Cerebellar cortex (tissue), 1 donor: ENCODE data around the gene DOLPP1.
"Not testable (repeated sequence)": the region's sequence is repeated elsewhere in the genome, so short reads cannot be mapped to it uniquely, and the experiment has no call there.

ENCODE experiments used
- DNase-seq: peaks from one replicate; pipeline ENCODE4 v3.0.0-alpha.2; 2015; ENCODE audit warnings: low spot score

Gene DOLPP1

DNA sequence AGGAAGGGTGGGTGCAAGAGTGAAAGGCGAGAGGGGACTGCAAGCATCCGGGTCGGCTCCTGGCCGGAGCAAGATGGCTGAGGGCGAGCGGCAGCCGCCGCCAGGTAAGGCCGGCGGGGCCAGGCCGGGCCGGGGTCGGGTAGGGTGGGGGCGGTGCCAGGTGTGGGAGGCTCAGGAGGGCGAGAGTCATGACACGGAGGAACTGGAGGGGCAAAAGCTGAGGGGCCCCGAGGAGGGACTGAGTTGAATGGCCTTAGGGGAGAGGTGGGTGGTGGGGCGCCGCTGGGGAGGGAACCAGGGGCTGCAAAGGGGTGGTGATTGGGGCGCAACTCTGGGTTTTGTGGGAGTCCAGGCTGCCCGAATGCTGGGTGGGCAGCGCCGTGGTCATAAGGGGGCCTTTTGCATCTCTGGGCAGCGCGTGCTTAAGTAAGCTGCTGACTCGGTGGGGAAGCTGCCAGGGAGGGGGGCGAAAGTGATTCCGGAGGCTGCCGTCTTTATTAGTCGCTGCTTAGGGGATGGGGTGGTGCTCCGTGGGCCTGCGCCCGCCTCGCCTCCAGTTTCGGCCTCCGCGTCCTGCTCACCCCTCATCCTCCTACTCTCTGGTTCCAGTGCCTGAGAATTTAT, 30.7 kb downstream of the DOLPP1 start:
- peak; percentile 39 for DNase-seq

DNA sequence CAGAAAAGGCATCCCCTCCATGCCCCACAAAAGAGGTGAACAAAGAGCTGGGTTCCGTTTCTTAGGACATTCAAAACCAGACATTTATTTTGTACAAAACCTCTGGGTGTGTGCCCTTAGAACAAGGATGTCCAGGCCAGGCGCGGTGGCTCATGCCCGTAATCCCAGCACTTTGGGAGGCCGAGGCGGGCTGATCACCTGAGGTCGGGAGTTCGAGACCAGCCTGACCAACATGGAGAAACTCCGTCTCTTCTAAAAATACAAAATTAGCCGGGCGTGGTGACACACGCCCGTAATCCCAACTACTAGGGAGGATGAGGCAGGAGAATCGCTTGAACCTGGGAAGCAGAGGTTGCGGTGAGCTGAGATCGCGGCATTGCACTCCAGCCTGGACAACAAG, 31.6 kb downstream of the DOLPP1 start:
- DNase-seq = not testable (repeated sequence)

GRCh38 chr9:129113645-129114304, 32.9 kb downstream of the DOLPP1 start:
- DNase-seq = no peak

- no peak for DNase-seq
Observed at GRCh38 chr9:129118799-129119198, 37.9 kb downstream of the DOLPP1 start.

DNA sequence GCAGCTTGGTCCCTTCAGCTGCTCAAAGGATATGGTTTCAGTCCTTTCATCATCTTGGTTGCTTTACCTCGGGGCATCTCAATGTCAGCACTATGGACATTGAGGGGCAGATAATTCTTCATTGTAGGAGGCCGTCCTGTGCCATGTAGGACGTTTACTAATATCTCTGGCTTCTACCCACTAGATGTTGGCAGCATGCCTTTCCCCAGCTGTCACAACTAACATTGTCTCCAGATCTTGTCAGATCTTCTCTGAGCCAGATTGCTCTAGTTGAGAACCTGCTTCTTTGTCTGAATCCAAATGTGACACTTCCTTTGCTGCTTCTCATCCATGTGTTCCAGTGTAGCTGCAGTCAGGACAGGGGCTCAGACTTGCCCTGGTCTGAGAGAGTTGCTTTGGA, 40.6 kb downstream of the DOLPP1 start:
- peak; percentile 65 for DNase-seq

- no peak for DNase-seq
Observed at GRCh38 chr9:129122133-129122532, 41.2 kb downstream of the DOLPP1 start.

- not testable (repeated sequence) for DNase-seq
Observed at GRCh38 chr9:129122976-129123375, 42.1 kb downstream of the DOLPP1 start.

GRCh38 chr9:129124506-129125069, 43.7 kb downstream of the DOLPP1 start:
- no peak for DNase-seq

DNA sequence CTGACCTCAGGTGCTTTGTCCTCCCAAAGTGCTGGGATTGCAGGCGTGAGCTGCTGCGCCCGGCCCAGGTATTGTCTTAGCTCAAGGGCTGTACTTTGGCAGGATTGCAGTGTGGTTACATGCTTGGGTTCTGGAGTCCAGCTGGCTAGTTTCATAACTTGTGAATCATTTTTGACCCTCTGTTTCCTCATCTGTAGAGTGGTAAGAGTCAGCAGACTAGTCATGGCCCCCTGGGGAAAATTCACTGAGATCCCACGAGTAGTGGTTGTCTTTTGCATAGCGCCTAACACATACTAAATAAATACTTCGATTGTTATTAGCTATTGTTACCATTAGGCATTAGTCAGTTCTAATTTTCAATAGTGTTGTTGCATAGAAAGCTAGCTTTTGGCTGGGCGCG, 44.6 kb downstream of the DOLPP1 start:
- DNase-seq = no peak

DNA sequence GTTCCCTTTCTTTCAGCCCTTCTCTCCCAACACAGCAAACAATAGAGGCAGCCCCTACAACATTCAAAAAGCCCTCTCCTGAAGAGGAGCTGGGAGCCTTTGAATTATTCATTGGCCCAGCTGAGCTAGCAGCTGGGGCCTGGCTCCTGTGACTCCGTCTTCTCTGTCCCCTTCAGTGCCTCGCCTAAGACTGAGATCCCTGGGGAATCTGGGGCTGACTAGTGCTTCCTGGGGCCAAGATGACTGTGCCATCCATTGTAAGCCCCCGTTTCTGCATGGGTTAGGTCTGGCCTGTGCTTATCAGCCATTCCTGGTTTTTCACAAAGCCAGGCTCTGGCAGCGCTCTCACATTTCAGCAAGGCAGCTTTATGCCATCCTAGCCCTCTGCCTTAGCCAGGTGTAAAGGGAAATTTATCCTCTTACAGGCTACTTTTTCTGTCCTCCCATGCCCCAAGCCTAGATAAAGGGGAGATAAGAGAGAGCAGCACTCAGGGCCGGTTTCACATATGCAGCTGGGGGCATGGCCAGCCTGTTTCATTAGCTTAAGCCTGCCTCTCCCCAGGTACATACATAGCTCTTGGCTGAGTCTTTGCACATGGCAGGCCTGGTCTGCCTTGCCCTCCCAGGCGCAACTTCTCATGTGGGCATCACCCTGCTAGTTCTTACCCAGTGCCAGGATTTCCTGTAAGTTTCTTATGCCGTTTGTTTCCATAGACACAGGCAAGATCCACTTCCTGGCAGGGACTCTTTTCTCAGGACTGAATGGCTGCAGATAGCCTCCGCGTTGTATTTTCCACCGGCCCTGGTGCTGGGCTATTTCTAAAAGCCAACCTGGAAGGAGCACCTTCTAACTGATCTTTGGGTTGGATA, 46.1 kb downstream of the DOLPP1 start:
- no peak for DNase-seq

DNA sequence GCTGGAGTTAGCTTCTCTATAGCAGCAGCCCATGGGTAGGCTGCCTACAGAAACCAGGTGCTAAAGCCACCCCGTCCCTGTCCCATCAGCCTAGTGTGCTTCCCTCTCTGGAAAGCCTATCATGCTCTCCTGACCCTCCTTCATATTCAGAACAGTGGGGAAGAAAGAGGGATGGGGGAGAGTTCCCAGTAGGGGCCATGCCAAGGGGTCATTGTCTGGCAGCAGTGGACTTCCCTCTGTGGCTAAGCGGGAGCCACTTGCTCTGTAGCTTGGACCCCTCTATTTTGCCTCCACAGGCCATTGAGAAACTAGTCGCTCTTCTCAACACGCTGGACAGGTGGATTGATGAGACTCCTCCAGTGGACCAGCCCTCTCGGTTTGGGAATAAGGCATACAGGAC, 47.8 kb downstream of the DOLPP1 start:
- DNase-seq = no peak

DNA sequence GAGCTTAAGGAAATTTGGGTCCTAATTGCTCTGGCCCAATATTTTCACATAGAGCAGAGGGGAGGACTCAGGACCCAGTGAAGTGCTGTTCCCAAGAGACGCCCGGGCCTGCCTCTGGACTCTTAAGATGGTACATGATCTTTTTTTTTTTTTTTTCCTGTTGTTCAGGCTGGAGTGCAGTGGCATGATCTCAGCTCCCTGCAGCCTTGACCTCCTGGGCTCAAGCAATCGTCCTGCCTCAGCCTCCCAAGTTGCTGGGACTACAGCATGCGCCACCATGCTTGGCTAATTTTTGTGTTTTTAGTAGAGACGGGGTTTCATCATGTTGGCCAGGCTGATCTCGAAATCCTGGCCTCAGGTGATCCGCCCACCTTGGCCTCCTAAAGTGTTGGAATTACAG, 49.4 kb downstream of the DOLPP1 start:
- DNase-seq = not testable (repeated sequence)

DNA sequence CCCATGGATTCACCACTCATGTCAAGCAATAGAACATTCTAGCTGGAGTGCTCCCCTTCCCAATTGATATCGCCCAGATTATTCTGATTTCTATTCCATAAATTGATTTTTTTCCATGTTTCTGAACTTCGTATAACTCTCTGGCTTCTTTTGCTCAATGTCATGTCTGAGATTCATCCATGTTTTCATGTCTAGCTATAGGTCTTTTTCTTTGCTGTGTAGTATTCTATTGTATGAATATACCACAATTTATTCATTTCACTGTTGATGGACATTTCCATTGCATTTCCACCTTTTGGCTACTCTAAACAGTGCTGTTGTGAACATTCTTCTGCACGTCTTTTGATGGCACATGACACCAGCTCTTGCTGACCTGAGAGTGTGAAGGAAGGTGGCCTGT, 49.9 kb downstream of the DOLPP1 start:
- DNase-seq = no peak

DNA sequence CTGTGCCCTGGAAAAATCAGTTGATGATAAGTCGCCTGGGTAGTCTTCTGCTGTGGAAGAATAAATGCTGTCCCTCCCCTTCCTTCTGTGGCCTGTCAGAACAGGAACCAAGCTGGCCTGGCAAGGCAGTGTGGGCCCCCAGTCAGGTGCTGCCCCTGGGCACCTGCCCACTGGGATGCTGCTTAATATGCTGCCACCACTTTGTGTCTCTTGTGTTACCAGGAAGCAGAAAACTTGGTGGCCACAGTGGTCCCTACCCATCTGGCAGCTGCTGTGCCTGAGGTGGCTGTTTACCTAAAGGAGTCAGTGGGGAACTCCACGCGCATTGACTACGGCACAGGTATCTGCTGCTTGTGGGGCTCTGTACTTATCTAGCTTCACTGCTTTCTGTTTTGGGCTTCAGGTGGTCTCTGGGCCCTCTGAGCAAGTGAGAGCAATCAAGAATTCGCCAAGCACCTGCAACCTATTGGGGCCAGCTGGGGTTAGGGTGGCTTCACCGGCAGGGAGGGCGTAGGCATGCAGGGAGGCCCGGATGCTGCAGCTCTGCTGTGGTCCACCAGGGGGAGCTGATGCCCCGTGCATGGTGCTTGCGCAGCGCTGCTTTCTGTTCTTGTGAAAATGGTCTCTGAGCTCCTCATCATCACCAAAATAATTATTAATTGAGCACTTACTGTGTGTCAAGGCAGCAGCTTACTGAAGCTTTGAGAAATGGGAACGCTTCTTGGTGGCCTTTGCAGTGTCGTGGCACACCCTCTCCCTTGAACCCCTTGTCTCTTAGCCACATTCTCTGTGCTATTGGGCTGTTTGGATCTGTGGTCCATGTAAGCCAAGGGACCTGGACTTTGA, 50.6 kb downstream of the DOLPP1 start:
- DNase-seq = peak; percentile 76

DNA sequence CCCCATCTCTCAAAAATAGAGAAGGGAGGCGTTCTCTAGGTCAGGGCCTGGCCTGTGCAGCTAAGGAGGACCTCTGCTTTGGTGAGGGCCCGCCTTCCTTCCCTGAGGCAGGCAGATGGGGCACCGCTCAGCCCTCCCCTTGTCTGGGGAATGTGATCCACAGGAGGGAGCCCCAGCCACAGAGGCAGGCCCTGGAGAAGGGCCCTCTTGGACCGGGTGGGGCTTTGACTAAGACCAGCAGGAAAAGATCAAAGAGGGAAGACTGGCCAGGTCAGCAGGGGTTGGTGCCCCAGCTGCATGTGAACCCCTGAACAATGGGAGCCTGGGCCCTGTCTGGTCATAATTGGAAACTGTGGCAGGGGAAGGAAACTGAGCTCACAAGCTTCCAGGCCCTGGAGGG, 52.2 kb downstream of the DOLPP1 start:
- DNase-seq = no peak

DNA sequence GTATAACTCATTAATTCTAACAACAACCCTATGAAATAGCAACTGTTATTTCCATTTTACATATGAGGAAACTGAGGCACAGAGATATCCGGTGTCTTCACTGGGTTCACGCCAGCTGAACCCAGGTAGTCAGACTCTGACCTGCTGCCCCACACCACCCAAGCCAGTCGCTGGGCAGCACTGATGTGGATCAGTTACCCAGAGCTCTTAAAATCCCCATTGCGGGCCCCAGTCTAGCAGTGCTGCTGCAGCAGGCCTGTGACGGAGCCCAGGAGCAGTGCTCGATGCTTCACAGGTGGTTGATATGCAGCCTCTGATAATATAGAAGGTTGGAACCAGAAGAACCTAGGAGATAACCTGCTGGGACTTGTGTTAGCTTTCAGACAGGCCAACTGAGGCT, 54.6 kb downstream of the DOLPP1 start:
- DNase-seq = no peak

DNA sequence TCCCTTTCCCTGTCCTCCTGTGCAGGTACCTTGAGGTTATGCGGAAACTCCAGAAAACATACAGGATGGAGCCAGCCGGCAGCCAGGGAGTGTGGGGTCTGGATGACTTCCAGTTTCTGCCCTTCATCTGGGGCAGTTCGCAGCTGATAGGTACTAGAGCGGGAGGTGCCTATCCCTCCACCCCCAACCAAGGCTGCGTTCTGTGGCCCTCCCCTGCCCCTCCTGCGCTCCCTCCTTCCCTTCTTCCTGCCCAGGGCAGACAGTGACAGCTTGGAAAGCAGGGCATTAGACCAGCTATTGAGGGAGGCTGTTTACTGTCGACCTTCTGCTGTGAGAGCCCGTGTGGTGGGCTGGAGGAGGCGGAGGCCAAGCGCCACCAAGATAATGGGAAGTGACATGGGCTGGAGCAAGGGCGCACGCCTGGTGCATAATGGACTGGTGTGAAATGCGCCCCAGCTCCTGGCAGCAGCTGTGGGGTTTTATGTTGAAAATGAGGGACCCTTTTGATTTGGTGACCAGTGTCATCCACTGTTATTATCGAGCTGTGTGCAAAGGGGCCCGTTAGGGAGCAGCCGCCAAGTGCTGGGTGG, 55.6 kb downstream of the DOLPP1 start:
- DNase-seq = peak; percentile 76

DNA sequence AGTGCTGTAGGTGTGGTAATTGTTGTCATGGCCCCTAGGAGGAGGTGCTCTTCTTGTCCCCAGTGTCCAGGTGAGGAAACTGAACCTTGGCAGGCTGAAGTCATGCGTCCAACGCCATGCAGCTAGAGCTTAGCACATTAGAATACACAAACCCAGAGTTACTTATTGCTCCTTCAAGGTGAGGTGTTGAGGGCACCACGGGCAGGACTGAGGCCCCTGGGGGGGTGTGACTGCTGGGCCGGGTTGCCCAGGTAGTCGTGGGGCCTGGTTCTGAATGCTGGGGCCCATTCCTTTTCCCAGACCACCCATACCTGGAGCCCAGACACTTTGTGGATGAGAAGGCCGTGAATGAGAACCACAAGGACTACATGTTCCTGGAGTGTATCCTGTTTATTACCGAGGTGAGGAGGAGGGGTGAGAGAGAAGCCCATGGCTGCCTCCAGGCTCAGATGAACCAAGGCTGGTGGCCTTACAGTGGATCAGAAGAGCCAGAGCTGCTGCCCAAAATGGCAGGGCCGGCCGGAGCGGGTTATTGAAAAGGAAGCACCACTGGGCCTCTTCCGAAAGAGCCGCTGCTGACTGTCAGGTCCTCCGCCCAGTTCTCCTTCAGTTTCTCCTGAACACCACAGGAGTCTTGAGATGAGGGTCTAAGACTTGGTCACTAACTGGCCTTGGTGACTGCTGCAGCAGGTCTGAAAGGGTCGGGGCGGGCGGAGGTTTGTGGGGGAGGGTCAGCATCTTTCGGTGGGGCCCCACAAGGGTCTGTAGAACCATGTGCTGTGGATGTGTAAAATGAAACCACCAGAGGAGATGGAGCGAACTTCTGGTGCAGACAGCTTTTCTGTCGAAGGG, 56.6 kb downstream of the DOLPP1 start:
- DNase-seq = no peak

DNA sequence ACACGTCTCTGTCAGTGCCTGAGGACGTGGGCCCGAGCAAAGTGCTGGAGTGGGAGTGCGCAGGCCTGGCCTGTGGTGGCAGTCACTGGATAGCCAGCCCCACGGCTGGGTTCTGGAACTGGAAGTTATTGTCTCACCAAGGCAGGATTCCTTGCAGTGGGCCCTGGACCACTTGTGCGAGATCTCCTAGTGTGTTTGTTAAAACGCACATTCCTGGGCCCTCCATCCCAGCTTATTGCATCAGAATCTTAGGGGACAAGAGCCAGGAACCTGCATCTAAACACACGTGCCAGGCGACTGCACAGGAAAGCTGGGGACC, 57.2 kb downstream of the DOLPP1 start:
- DNase-seq = no peak

- no peak for DNase-seq
Observed at GRCh38 chr9:129138476-129139232, 57.7 kb downstream of the DOLPP1 start.
